Naive thymus-derived CD4-positive, alpha-beta T cell (primary cell): ENCODE results near the gene PREB. TPM values are rescaled to one million over a fixed set of nuclear protein-coding genes. Genes with fewer than 3 reads are reported as not detected.

Experiments
- ATAC-seq: fragments of 150-1000 bp; cut with Tn5 transposase; 2 replicates; pipeline ENCODE4 v1.10.0; 2021; ENCODE audit warnings: mild to moderate bottlenecking, moderate library complexity
- CTCF ChIA-PET: fragments of 350-600 bp; sonication (Branson Sonifier 250); formaldehyde crosslinking; loops from one replicate; lab custom pipeline; 2021; ENCODE audit warnings: antibody characterized with exemption; lab: Charles Lee
- POLR2A ChIA-PET: fragments of 350-600 bp; sonication (Branson Sonifier 250); formaldehyde crosslinking; loops from one replicate; lab custom pipeline; 2021; ENCODE audit warnings: antibody characterized with exemption, inconsistent platforms; lab: Charles Lee
- DNase-seq, 9 donors: peaks; one replicate each; pipeline versions ENCODE4 v3.0.0 to v3.0.0-alpha.2; 2020 to 2022; ENCODE audit warnings: mixed read lengths in 1 of 9
- H3K27ac ChIP-seq: one replicate; pipeline ENCODE4 v1.7.0; 2013; ENCODE audit warnings: mild to moderate bottlenecking, low read depth, low read length, moderate library complexity
- H3K27me3 ChIP-seq, 2 donors: one replicate each; pipeline ENCODE4 v1.7.0; 2013; ENCODE audit warnings: low read length in 2 of 2, mild to moderate bottlenecking in 2 of 2, moderate library complexity in 2 of 2; ENCODE audit not compliant: control insufficient read depth in 2 of 2, insufficient read depth in 2 of 2
- H3K36me3 ChIP-seq, 3 experiments: 1 replicate in 2 of 3; 2 replicates in 1 of 3; pipeline ENCODE4 v1.7.0; 2013; ENCODE audit warnings: low read length in 3 of 3, mild to moderate bottlenecking in 3 of 3, moderate library complexity in 1 of 3; ENCODE audit not compliant: insufficient read depth in 3 of 3, control insufficient read depth in 2 of 3
- H3K4me1 ChIP-seq, 2 donors: one replicate each; pipeline ENCODE4 v1.7.0; 2013; ENCODE audit warnings: low read length in 2 of 2, mild to moderate bottlenecking in 2 of 2, moderate library complexity in 1 of 2; ENCODE audit not compliant: control insufficient read depth in 2 of 2, insufficient read depth in 2 of 2
- H3K4me3 ChIP-seq: 2 replicates; pipeline ENCODE4 v1.7.0; 2013; ENCODE audit warnings: mild to moderate bottlenecking, low read length
- H3K9me3 ChIP-seq, 3 experiments: 1 replicate in 2 of 3; 2 replicates in 1 of 3; pipeline ENCODE4 v1.7.0; 2013; ENCODE audit warnings: low read length in 3 of 3; ENCODE audit not compliant: control insufficient read depth in 2 of 3
- H3K27ac Mint-ChIP-seq, 9 donors: one replicate each; pipeline ENCODE4 v1.8.0; 2020 to 2022; ENCODE audit warnings: mixed read lengths in 9 of 9, mild to moderate bottlenecking in 8 of 9, moderate library complexity in 5 of 9, inconsistent platforms in 2 of 9
- H3K27me3 Mint-ChIP-seq, 5 donors: one replicate each; pipeline ENCODE4 v1.8.0; 2021 to 2022; ENCODE audit warnings: mixed read lengths in 5 of 5, mild to moderate bottlenecking in 1 of 5
- H3K36me3 Mint-ChIP-seq, 5 donors: one replicate each; pipeline ENCODE4 v1.8.0; 2020 to 2022; ENCODE audit warnings: mixed read lengths in 5 of 5, mild to moderate bottlenecking in 3 of 5, inconsistent platforms in 1 of 5
- H3K4me1 Mint-ChIP-seq, 7 donors: one replicate each; pipeline ENCODE4 v1.8.0; 2020 to 2022; ENCODE audit warnings: mixed read lengths in 7 of 7, mild to moderate bottlenecking in 3 of 7, inconsistent platforms in 1 of 7
- H3K4me3 Mint-ChIP-seq, 10 donors: one replicate each; pipeline ENCODE4 v1.8.0; 2020 to 2022; ENCODE audit warnings: mild to moderate bottlenecking in 10 of 10, mixed read lengths in 10 of 10, moderate library complexity in 6 of 10, inconsistent platforms in 2 of 10
- H3K9me3 Mint-ChIP-seq, 11 donors: one replicate each; pipeline ENCODE4 v1.8.0; 2020 to 2022; ENCODE audit warnings: mixed read lengths in 11 of 11, mild to moderate bottlenecking in 4 of 11, inconsistent platforms in 1 of 11, moderate library complexity in 1 of 11
- intact Hi-C, 2 donors: fragments of 100-400 bp; cut with micrococcal nuclease; formaldehyde crosslinking; loops; one replicate each; pipeline ENCODE4 v1.15.1; 2023
- polyA plus RNA-seq, 2 donors: library from polyadenylated mRNA; unstranded; fragments of 300-500 nt; fragmentation: Illumina TruSeq; gene quantifications; one replicate each; pipeline ENCODE4 v1.2.3, GENCODE V29; 2021
- total RNA-seq, 6 experiments: library from RNA in 5 of 6; stranded (reverse) in 5 of 6; gene quantifications; 1 replicate in 5 of 6; 2 replicates in 1 of 6; pipeline ENCODE4 v1.2.3 and lab custom pipeline; 2021 to 2026

Gene PREB
- total and polyA plus RNA-seq, 7 experiments from 2014 or later, result 25.4 to 72.3 (median 53.2) TPM

GRCh38 chr2:27105981-27106380 is 28.5 kb downstream of the PREB start:
- Histone ChIP-seq H3K4me3 (no peak overlapping the region), H3K36me3 (no peaks in the 10 kb centered on the region), H3K4me1 (no peaks in the 10 kb centered on the region), H3K27ac (no peak overlapping the region), H3K9me3 (no peaks in the 10 kb centered on the region), H3K27me3 (no peaks in the 10 kb centered on the region)
- Mint-ChIP-seq H3K9me3 (no peaks in the 10 kb centered on the region), H3K27me3 (peaks cover 0 to 21% (median 4%) of the 10 kb centered on the region in 5 donors), H3K36me3 (no peaks in the 10 kb centered on the region), H3K27ac (no peak overlapping the region), H3K4me3 (no peak overlapping the region), H3K4me1 (no peaks in the 10 kb centered on the region)
- POLR2A ChIA-PET, result no interaction called here
- CTCF ChIA-PET, result no interaction called here
- ATAC-seq (no peak), DNase-seq (no peak)
- intact Hi-C loops, result no loop called here

GRCh38 chr2:27102329-27102728 is 32.1 kb downstream of the PREB start:
- Histone ChIP-seq H3K36me3 (no peaks in the 10 kb centered on the region), H3K27ac (no peak overlapping the region), H3K4me3 (no peak overlapping the region), H3K27me3 (no peaks in the 10 kb centered on the region), H3K4me1 (no peaks in the 10 kb centered on the region), H3K9me3 (no peaks in the 10 kb centered on the region)
- Mint-ChIP-seq H3K27ac (no peak overlapping the region), H3K36me3 (no peaks in the 10 kb centered on the region), H3K27me3 (peaks cover 0 to 8% (median 4%) of the 10 kb centered on the region in 5 donors), H3K4me3 (no peak overlapping the region), H3K9me3 (no peaks in the 10 kb centered on the region), H3K4me1 (peaks cover 0 to under 1% (median 0%) of the 10 kb centered on the region in 7 donors)
- ChIA-PET POLR2A (no interaction called here), CTCF (interaction anchor here (0.6 to 1.1 kb wide), 3 partner anchors 28 to 201 kb away, joined by 3 to 4 read pairs (median 3); partner anchors contain the start of gene MAPRE3)
- no peak for ATAC-seq
- DNase-seq, result no peak
- intact Hi-C loops, result no loop called here

DNA sequence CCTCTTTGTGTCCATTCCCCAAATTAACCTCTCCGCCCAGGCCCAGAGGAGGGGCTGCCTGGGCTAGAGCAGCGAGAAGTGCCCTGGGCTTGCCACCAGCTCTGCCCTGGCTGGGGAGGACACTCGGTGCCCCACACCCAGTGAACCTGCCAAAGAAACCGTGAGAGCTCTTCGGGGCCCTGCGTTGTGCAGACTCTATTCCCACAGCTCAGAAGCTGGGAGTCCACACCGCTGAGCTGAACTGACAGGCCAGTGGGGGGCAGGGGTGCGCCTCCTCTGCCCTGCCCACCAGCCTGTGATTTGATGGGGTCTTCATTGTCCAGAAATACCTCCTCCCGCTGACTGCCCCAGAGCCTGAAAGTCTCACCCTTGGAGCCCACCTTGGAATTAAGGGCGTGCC is 34.4 kb downstream of the PREB start:
- H3K4me3 ChIP-seq, result no peak overlapping the region
- H3K27ac ChIP-seq, result no peak overlapping the region
- H3K27me3 ChIP-seq, result no peaks in the 10 kb centered on the region
- DNase-seq (no peak), ATAC-seq (no peak)
- peaks cover 6 to 16% (median 10%) of the 10 kb centered on the region in 7 donors for H3K4me1 Mint-ChIP-seq
- no peak overlapping the region for H3K27ac Mint-ChIP-seq
- ChIA-PET POLR2A (no interaction called here), CTCF (interaction anchor here (0.6 to 2.7 kb wide), 5 partner anchors 63 to 203 kb away, joined by 3 to 12 read pairs (median 11); no protein-coding TSS in a partner anchor)
- H3K9me3 Mint-ChIP-seq, result no peaks in the 10 kb centered on the region
- no peaks in the 10 kb centered on the region for H3K36me3 Mint-ChIP-seq
- no peaks in the 10 kb centered on the region for H3K9me3 ChIP-seq
- H3K4me3 Mint-ChIP-seq, result no peak overlapping the region
- intact Hi-C loops, result no loop called here
- peaks cover 0 to 4% of the 10 kb centered on the region in 2 donors for H3K4me1 ChIP-seq
- peaks cover 0 to 4% (median 0%) of the 10 kb centered on the region in 5 donors for H3K27me3 Mint-ChIP-seq
- no peaks in the 10 kb centered on the region for H3K36me3 ChIP-seq

DNA sequence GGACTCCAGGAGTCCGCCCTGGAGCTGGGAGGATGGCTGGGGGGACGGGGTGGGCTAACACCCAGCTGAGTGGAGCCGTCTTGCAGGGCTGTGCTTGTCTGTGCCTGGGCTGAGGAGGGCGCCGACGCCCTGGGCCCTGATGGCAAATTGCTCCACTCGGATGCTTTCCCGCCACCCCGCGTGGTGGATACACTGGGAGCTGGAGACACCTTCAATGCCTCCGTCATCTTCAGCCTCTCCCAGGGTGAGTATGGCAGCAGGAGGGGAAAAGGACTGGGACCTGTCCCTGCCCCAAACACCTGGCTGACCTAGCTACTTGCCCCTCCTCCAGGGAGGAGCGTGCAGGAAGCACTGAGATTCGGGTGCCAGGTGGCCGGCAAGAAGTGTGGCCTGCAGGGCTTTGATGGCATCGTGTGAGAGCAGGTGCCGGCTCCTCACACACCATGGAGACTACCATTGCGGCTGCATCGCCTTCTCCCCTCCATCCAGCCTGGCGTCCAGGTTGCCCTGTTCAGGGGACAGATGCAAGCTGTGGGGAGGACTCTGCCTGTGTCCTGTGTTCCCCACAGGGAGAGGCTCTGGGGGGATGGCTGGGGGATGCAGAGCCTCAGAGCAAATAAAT is 35.0 kb downstream of the PREB start:
- POLR2A ChIA-PET, result interaction anchor here (0.6 kb wide), 1 partner anchor 1342 kb away, joined by 3 read pairs; no protein-coding TSS in a partner anchor
- H3K4me1 ChIP-seq, result peaks cover 0 to 4% of the 10 kb centered on the region in 2 donors
- H3K36me3 ChIP-seq, result no peaks in the 10 kb centered on the region
- Mint-ChIP-seq H3K36me3 (no peaks in the 10 kb centered on the region), H3K4me3 (no peak overlapping the region), H3K27me3 (peaks cover 0 to 3% (median 0%) of the 10 kb centered on the region in 5 donors), H3K27ac (no peak overlapping the region), H3K9me3 (no peaks in the 10 kb centered on the region), H3K4me1 (peaks cover 6 to 16% (median 10%) of the 10 kb centered on the region in 7 donors)
- H3K4me3 ChIP-seq, result no peak overlapping the region
- CTCF ChIA-PET, result interaction anchor here (0.6 to 2.7 kb wide), 7 partner anchors 9 to 204 kb away, joined by 3 to 12 read pairs (median 4); no protein-coding TSS in a partner anchor
- ATAC-seq (no peak), DNase-seq (no peak)
- H3K27me3 ChIP-seq, result no peaks in the 10 kb centered on the region
- no peaks in the 10 kb centered on the region for H3K9me3 ChIP-seq
- no peak overlapping the region for H3K27ac ChIP-seq
- intact Hi-C loops, result no loop called here

DNA sequence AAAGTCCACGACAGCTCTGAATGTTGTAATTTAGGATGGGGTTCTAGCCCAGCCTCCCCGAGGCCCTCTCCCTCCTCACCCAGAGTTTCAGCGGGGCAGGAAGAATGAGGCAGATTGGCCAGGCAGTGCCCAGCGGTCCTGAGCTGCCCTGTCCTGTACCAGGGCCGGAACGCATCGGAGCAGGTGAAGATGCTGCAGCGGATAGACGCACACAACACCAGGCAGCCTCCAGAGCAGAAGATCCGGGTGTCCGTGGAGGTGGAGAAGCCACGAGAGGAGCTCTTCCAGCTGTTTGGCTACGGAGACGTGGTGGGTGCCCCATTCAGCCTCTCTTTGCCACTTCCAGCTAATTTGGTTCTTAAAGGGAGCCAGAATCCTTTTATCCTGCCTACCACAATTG is 37.1 kb downstream of the PREB start:
- ChIA-PET POLR2A (interaction anchor here (1.1 to 2.9 kb wide), 3 partner anchors 8 to 26 kb away, joined by 3 to 18 read pairs (median 6); partner anchors contain the start of genes ABHD1 and KHK), CTCF (interaction anchor here (0.9 to 1.7 kb wide), 5 partner anchors 10 to 205 kb away, joined by 3 to 12 read pairs (median 4); partner anchors contain the start of gene KHK)
- intact Hi-C loops, result no loop called here
- Mint-ChIP-seq H3K4me1 (peaks cover 6 to 16% (median 11%) of the 10 kb centered on the region in 7 donors), H3K9me3 (no peaks in the 10 kb centered on the region), H3K27me3 (no peaks in the 10 kb centered on the region), H3K27ac (no peak overlapping the region), H3K4me3 (no peak overlapping the region), H3K36me3 (no peaks in the 10 kb centered on the region)
- H3K4me3 ChIP-seq, result no peak overlapping the region
- H3K27ac ChIP-seq, result no peak overlapping the region
- no peak for ATAC-seq
- no peak for DNase-seq
- H3K9me3 ChIP-seq, result no peaks in the 10 kb centered on the region
- peaks cover 0 to 4% of the 10 kb centered on the region in 2 donors for H3K4me1 ChIP-seq
- no peaks in the 10 kb centered on the region for H3K27me3 ChIP-seq
- no peaks in the 10 kb centered on the region for H3K36me3 ChIP-seq

DNA sequence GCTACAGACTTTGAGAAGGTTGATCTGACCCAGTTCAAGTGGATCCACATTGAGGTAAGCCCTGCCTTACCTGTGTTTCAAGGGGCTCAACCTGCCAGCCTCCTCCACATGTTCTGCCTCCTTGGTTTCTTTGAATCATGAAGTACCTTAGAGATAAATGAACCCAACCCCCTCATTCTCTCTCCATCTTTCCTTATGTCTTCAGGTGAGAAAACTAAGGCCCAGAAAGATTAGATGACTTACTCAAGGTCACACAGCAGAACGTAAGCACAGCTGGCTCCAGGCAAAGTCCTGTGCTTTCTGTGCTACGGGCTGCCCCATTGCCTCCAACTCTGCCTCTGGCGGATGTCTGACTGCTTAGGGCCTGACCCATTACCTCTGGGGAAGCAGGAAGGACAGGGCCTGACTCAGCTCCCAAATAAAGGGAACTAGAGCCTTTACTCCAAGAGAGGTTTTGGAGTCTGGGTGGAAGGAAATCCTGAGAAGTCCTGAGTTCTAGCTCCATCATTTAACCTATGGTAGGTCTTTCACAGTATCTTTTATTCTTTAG is 37.6 kb downstream of the PREB start:
- Histone ChIP-seq H3K9me3 (no peaks in the 10 kb centered on the region), H3K27me3 (no peaks in the 10 kb centered on the region), H3K27ac (no peak overlapping the region), H3K4me3 (no peak overlapping the region), H3K4me1 (peaks cover 0 to 4% of the 10 kb centered on the region in 2 donors), H3K36me3 (no peaks in the 10 kb centered on the region)
- intact Hi-C loops, result loop anchor here in 1 of 2 donors (1.0 kb wide), 1 partner anchor 11 kb away; the partner anchor contains the start of gene KHK
- Mint-ChIP-seq H3K9me3 (no peaks in the 10 kb centered on the region), H3K36me3 (no peaks in the 10 kb centered on the region), H3K4me3 (peak overlapping the region in 2 of 10 donors; percentile 67 to 73), H3K4me1 (peaks cover 6 to 16% (median 11%) of the 10 kb centered on the region in 7 donors), H3K27me3 (no peaks in the 10 kb centered on the region), H3K27ac (peak overlapping the region in 1 of 9 donors; percentile 21)
- ChIA-PET CTCF (interaction anchor here (0.5 to 1.7 kb wide), 7 partner anchors 10 to 206 kb away, joined by 3 to 12 read pairs (median 3); partner anchors contain the start of gene KHK), POLR2A (interaction anchor here (0.6 to 2.9 kb wide), 4 partner anchors 8 to 175 kb away, joined by 3 to 18 read pairs (median 4); partner anchors contain the start of genes ABHD1 and KHK)
- ATAC-seq (peak; percentile 26), DNase-seq (no peak)
